Spleen (tissue), 7 donors: ENCODE results near the gene STX18.

ENCODE experiments used
- CTCF ChIP-seq, 11 experiments: fragments of 200-600 bp in 7 of 11; fragments of 450-650 bp in 4 of 11; sonication (generic) in 4 of 11; IDR thresholded peaks in 8 of 11; conservative IDR thresholded peaks in 3 of 11; 1 replicate in 7 of 11; 2 replicates in 4 of 11; pipeline versions ENCODE4 v1.4.0 to v1.8.0; 2016 to 2021; ENCODE audit warnings: antibody characterized with exemption in 11 of 11, inconsistent platforms in 4 of 11, mild to moderate bottlenecking in 1 of 11
- POLR2A ChIP-seq, 3 donors: fragments of 450-650 bp; IDR thresholded peaks; one replicate each; pipeline ENCODE4 v1.5.1; 2017; ENCODE audit warnings: antibody characterized with exemption in 3 of 3, mild to moderate bottlenecking in 1 of 3
- POLR2AphosphoS5 ChIP-seq, 3 donors: sonication (generic); formaldehyde crosslinking; IDR thresholded peaks; one replicate each; pipeline ENCODE4 v1.5.1; 2017; ENCODE audit warnings: antibody characterized with exemption in 3 of 3
- donor health status: DM: no; HTN: no; CAD: no; lungs with moderate emphysema.
- donor health status: DM: no; HTN: no; CAD: no.
- donor health status: DM: no; HTN: no; CAD: no.

DNA sequence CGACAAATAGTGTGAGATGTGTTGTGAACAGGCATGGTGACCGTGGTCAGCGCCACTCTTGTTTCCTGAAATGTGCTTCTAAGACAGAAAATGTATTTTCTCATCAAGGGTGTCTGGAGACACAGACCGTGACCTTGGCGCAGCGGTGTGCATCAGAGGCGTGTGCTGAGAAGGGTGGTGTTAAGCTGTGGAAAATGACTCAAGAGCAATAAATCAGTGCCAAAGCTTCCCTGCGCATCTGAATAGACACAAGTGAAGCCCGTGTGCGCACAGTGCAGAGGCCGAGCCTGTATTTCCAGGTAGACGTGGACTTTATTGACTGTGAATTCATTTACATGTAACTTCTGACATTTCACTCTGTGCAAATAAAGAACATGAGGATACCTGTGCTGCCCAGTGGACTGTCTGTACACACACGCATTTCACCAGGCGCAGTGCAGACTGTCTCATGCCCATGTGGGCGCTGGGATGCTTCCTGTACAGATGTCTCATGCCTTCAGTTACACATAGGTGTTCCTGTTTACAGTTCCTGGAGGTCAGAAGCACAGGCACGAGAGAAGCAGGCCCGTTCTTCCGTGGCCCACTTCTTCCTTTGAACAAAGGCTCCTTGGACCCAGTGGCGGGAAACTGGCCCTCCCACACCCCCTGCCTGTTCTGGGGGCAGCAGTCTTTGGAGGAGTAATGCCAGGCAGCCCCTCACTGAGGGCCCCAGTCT lies 123.0 kb downstream of the STX18 start:
- TF ChIP-seq POLR2A (IDR thresholded peaks at IDR 0.05) (no peak), POLR2AphosphoS5 (IDR thresholded peaks at IDR 0.05) (no peak), CTCF (IDR thresholded peaks at IDR 0.05 in 8 of 11, conservative IDR thresholded peaks at IDR 0.05 in 3 of 11) (no peak)
